ENCODE results near the gene SLC25A23.

SLC25A23 gene

GRCh38 chr19:6481541-6482342 is 22.1 kb upstream of the SLC25A23 start, which contains the start of gene DENND1C:
Gene DENND1C, minus strand, starts transcription at chr19:6481787. Its CDS starts 92 bp downstream, at chr19:6481695.
- DNase-seq (ENCODE audit: low spot score) = peak; percentile 73

GRCh38 chr19:6480848-6481415 is 21.3 kb upstream of the SLC25A23 start:
- DNase-seq (ENCODE audit: low spot score) = no peak

- no peak for DNase-seq (ENCODE audit: low spot score)
Observed at GRCh38 chr19:6479836-6480398, 20.3 kb upstream of the SLC25A23 start.

DNA sequence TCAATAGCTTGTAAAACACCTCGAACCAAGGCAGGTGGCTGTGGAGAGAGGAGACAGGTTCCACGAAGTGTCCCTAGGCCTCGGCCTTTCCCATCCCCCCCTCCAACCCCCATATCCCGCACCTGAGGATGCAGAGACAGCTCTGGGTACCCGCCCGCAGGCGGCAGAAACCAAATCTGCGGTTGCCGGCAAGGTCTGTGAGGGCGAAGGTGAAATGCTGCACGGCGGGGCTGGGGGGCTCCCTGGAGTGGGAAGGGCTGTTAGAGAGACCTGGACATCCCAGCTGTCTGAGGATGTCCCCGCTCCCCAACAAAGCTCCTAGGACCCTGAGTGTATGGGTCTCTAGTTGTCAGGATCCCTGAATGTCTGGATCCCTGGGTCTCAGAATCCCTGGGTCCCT is 19.2 kb upstream of the SLC25A23 start:
- no peak for DNase-seq (ENCODE audit: low spot score)

DNA sequence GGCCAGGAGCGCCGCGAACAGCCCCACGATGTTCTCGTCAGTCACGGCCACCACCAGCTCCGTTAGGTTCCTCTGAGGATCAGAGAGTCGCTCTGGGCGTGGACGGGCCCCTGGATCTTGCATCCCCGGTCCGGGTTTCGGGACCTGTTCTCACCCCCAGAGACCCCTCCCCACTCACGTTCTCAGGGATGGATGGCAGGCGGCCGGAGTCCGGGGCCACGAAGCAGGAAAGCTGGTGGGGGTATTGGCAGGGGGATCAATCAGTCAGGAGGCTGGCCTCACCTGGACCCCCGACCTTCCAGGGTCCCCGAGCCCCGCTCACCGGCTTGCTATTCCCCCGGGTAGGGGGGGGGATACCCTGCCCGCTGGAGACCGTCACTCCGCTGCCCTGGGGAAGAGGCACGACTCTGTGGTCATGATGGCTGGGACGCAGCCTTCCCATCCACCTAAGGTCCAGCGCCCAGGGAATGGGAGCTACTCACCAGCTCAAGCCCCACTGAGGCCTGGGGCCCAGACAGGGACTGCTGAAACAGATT is 17.4 kb upstream of the SLC25A23 start:
- DNase-seq (ENCODE audit: low spot score) = no peak

GRCh38 chr19:6476155-6476895 is 16.7 kb upstream of the SLC25A23 start:
- peak; percentile 97 for DNase-seq (ENCODE audit: low spot score)

DNA sequence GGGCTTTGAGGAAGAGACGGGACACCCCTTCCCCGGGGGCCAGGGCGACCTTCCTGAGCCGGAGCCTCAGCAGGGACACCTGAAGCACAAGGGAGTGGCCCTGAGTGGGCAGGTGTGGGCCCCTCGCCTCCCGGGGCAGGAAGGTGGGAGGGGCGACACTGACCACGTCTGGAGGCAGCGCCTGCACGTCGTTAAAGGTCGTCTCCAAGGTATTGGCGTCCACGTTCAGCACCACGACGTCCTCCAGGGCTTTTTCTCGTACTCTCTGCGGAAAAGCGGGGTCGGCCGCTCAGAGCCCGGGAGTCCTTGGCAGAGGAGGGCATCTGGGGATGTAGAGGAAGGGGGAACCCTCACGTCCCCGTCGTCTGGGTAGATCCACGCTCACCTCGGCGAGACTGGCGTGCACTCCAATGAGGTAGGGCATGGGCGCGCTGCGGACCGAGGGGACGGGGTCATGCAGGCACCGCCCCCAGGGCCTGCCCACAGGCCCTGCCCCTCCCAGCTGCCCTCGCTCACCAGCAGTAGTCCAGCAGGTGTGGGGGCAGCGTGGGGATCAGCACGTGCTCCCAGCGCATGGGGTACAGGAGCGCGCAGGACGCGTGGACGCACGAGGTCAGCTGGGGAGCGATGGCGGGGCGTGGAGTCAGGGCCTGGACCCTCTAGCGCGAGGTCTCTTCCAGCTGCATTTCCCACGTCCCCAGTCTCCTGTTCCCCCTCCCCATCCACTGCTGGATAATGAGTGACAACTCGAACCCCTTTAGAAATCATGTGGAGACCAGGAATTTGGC is 15.9 kb upstream of the SLC25A23 start:
- DNase-seq (ENCODE audit: low spot score) = peak; percentile 72

DNA sequence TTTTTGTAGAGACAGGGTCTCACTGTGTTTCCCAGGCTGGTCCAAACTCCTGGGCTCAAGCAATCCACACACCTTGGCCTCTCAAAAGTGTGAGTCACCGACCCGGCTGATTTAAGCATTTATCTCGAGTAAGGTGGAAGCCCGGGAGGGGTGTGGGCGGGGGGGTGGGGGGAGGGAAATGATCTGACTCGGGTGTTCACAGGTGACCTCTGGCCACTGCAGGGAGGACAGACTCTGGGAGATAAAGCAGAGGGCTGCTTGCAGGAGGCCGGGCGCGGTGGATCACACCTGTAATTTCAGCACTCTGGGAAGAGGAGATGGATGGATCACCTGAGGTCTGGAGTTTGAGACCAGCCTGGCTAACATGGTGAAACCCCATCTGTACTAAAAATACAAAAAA is 14.1 kb upstream of the SLC25A23 start:
- no peak for DNase-seq (ENCODE audit: low spot score)

DNA sequence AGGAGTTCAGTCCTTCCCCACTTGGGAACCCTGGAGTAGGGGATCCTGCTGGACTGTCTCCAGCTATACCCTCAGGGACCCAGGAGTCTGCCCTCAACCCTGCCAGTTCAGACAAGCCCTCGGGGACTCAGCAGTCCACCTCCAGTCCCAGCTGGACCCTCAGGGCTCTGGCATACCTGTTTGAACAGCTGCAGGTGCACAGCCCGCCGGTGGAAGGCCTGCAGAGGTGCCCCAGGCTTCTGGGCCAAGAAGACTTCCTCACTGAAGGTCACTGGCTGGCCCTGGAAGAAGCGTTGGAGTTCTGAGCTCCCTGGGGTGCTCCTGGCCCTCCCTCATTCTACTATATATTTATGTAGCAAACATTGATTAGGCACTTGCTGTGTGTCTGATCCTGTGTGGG is 13.1 kb upstream of the SLC25A23 start:
- DNase-seq (ENCODE audit: low spot score) = no peak

DNA sequence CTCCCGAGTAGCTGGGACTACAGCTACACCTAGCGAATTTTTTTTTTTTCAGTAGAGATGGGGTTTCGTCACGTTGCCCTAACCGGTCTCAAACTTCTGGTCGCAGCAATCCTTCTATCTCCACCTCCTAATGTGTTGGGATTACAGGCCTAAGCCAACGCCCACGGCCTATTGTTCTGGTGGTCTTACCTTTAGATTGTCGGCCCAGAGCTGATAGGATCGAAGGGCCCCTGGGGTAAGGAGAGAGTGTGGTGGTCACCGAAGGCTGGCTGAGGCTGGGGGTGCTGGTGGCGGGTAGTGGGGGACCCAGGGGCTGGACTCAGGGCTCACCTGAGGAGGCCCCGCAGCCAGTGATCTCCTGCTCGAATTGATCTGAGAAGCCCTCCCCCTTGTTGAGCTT is 11.5 kb upstream of the SLC25A23 start:
- no peak for DNase-seq (ENCODE audit: low spot score)

GRCh38 chr19:6470173-6470572 is 10.6 kb upstream of the SLC25A23 start:
- DNase-seq (ENCODE audit: low spot score) = no peak

DNA sequence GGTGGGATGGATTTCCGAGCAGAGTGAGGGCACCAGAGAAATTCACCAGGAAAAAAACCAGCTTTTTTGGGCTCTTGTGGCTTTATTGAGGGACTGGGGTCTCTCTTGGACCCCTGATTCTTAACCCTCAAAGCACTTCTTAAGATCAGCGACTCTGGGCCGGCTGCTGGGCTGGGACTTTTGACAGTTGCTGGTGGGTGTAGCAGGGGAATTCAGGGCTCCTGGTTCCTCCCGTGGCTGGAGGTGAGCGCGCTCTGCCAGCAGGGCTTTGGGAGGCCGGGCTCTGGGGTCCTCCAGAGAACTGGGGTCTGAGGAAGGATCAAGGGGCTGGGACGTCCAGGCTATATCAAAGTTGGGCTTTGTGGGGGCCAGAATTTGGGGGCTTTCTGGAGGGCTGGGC is 7.8 kb upstream of the SLC25A23 start:
- no peak for DNase-seq (ENCODE audit: low spot score)

- no peak for DNase-seq (ENCODE audit: low spot score)
Observed at GRCh38 chr19:6466526-6467248, 7.1 kb upstream of the SLC25A23 start.

DNA sequence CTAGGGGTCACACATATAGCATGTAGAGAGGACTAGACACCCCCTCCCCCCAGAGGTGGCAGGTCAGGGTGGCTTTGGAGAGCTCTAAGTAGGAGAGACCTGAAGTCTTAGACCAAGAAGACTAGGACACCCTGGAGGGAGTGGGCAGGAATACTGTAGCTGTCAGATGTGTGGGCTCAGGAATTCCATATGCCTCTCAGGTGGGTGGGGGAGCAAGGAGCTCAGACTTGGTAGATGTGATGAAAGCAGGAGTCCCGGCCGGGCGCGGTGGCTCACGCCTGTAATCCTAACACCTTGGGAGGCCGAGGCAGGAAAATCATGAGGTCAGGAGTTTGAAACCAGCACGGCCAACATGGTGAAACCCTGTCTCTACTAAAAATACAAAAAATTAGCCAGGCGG is 6.1 kb upstream of the SLC25A23 start:
- no peak for DNase-seq (ENCODE audit: low spot score)

DNA sequence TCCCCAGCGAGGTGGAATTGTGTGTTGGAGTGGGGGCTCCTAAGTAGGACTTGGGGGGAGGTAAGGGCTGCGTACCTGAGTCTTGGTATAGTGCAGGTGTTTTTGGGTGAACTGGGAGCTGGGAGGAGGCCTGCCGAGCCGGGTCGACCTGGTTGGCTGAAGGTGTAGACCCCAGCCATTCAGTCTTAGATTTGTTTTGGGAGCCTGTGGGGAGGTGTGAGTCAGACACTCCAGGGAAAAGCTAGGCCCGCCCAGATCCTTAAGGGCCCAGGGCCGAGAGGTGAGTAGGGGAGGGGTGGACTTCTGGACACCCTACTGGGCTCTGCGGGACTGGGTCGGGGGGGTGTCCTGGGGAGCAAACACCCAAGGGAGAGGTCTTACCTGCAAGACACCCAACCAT is 5.4 kb upstream of the SLC25A23 start:
- DNase-seq (ENCODE audit: low spot score) = no peak

GRCh38 chr19:6464070-6464873 is 4.7 kb upstream of the SLC25A23 start, which contains the start of gene CRB3:
Gene CRB3, plus strand, starts transcription at chr19:6464271. Its CDS starts 431 bp downstream, at chr19:6464702.
- peak; percentile 64 for DNase-seq (ENCODE audit: low spot score)

GRCh38 chr19:6460099-6460884 is 700 bp upstream of the SLC25A23 start:
- peak; percentile 99 for DNase-seq (ENCODE audit: low spot score)

DNA sequence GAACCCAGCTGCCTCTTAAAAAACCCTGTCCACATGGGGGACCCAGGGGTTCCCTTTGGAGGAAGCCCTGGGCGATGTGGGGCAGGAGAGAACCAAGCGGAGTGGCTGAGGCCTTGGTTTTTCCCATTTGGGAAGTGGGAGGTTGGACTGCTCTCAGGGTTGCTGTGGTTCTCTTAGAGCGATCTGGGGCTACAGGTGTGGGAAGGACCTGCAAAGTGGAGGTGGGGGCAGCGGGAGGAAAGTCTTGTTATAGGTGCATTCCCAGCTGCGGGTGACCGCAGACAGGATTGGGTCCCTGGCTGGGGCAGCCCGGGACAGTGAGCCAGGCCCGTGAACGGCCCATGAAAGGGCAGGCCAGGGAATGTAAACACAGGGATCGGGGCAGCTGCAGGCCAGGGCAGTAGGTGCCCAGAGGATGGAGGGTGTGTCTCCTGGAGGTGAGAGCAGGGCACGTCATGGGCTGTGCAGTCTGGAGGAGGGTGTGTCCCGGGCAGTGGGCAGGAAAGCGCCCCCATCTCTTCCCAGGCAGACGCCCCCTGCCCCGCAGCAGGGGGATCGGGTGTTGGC is 814 bp downstream of the SLC25A23 start:
- no peak for DNase-seq (ENCODE audit: low spot score)

Data from ecto neural progenitor cell (in vitro differentiated cells).